Gastroesophageal sphincter (tissue), 3 donors: ENCODE results near the gene CAPZB.

ENCODE experiments used
- CTCF ChIP-seq, 4 experiments: fragments of 200-600 bp in 2 of 4; fragments of 450-650 bp in 2 of 4; sonication (generic) in 1 of 4; IDR thresholded peaks; one replicate each; pipeline ENCODE4 v1.5.1; 2017 to 2019; ENCODE audit warnings: antibody characterized with exemption in 4 of 4, mild to moderate bottlenecking in 2 of 4, moderate library complexity in 2 of 4
- EP300 ChIP-seq: sonication (generic); formaldehyde crosslinking; IDR thresholded peaks from one replicate; pipeline ENCODE4 v1.6.1; 2017; ENCODE audit warnings: antibody characterized with exemption, mild to moderate bottlenecking
- POLR2A ChIP-seq, 2 donors: fragments of 450-650 bp; IDR thresholded peaks; one replicate each; pipeline ENCODE4 v1.6.1; 2017; ENCODE audit warnings: antibody characterized with exemption in 2 of 2, mild to moderate bottlenecking in 2 of 2, moderate library complexity in 1 of 2
- POLR2AphosphoS5 ChIP-seq: sonication (generic); formaldehyde crosslinking; IDR thresholded peaks from one replicate; pipeline ENCODE4 v1.6.1; 2017; ENCODE audit warnings: antibody characterized with exemption

- TF ChIP-seq CTCF (IDR thresholded peaks at IDR 0.05) (no peak), POLR2AphosphoS5 (no peak), POLR2A (IDR thresholded peaks at IDR 0.05) (no peak), EP300 (no peak)
Observed at GRCh38 chr1:19461220-19461554, 24.2 kb downstream of the CAPZB start.
